Spleen (tissue), 7 donors: ENCODE results near the gene PIK3CB.

Experiments used
- CTCF ChIP-seq, 11 experiments: fragments of 200-600 bp in 7 of 11; fragments of 450-650 bp in 4 of 11; sonication (generic) in 4 of 11; IDR thresholded peaks in 8 of 11; conservative IDR thresholded peaks in 3 of 11; 1 replicate in 7 of 11; 2 replicates in 4 of 11; pipeline versions ENCODE4 v1.4.0 to v1.8.0; 2016 to 2021; ENCODE audit warnings: antibody characterized with exemption in 11 of 11, inconsistent platforms in 4 of 11, mild to moderate bottlenecking in 1 of 11
- POLR2A ChIP-seq, 3 donors: fragments of 450-650 bp; IDR thresholded peaks; one replicate each; pipeline ENCODE4 v1.5.1; 2017; ENCODE audit warnings: antibody characterized with exemption in 3 of 3, mild to moderate bottlenecking in 1 of 3
- POLR2AphosphoS5 ChIP-seq, 3 donors: sonication (generic); formaldehyde crosslinking; IDR thresholded peaks; one replicate each; pipeline ENCODE4 v1.5.1; 2017; ENCODE audit warnings: antibody characterized with exemption in 3 of 3
- donor health status: DM: no; HTN: no; CAD: no; lungs with moderate emphysema.
- donor health status: DM: no; HTN: no; CAD: no.
- donor health status: DM: no; HTN: no; CAD: no.

GRCh38 chr3:138806376-138807080, 28.2 kb downstream of the PIK3CB start:
- TF ChIP-seq CTCF (IDR thresholded peaks at IDR 0.05 in 8 of 11, conservative IDR thresholded peaks at IDR 0.05 in 3 of 11), result no peak
- TF ChIP-seq POLR2A (IDR thresholded peaks at IDR 0.05), result no peak
- TF ChIP-seq POLR2AphosphoS5 (IDR thresholded peaks at IDR 0.05), result no peak
